ENCODE data around the gene THAP3. TPM values are rescaled to one million over a fixed set of nuclear protein-coding genes. Genes with fewer than 3 reads are reported as not detected.
A peak's percentile ranks its signal among the peaks of the same experiment; 100 is the strongest.

Gene THAP3
- total and polyA plus RNA-seq, 9 of the 15 experiments (the other 6 are each of a cell fraction or from before 2014, with no cell fraction given), result 1.9 to 31.2 (median 18.2) TPM

DNA sequence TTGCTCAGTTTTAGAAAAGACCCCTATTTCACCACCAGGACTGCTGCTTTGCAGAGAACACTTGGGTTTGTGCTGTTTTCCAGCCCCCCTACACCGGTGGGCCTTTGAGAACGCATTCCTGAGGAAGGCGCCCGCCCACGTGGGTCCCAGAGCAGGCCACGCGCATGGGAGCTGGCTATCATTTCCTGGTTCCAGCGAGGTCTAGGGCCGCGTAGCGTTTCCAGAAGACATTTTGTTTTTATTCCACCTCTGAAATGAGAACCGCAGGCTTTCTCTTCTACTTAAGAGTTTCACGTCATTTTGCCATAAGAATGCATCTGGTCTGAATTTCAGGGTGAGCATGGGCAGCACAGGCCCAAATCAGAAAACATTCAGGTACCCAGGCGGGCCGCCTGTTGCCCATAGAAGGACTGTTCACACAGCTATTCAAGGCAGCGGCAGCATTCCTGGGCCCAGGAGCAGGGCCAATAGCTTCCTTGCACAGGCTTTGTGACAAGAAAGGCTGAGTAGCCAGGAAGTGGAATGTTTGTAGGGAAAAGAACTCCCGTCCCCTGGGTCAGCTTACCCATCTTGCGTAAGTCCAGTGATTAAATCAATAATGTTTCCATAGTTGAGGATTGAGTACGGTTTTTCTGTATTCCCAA is 20.6 kb upstream of the THAP3 start (continued):
- TF ChIP-seq MTF1 (CRISPR knock-in tag; IDR thresholded peaks at IDR 0.05; ENCODE audit: borderline replicate concordance), result no peak; the same call in 1 of the 2 replicates
- no peak for TF ChIP-seq CHD4 (IDR thresholded peaks at IDR 0.05; ENCODE audit: insufficient read depth, insufficient replicate concordance, low read depth, low read length, poor library complexity, severe bottlenecking)
- no peak for TF ChIP-seq MAFF (IDR thresholded peaks at IDR 0.05; ENCODE audit: low read length)
- no peak for TF ChIP-seq ZNF165 (CRISPR knock-in tag; IDR thresholded peaks at IDR 0.05; ENCODE audit: borderline replicate concordance)
- no peak for TF ChIP-seq ELK1 (CRISPR knock-in tag; IDR thresholded peaks at IDR 0.05)
- TF ChIP-seq PHTF2 (CRISPR knock-in tag; IDR thresholded peaks at IDR 0.05), result no peak
- no peak for TF ChIP-seq NELFE (IDR thresholded peaks at IDR 0.05; ENCODE audit: insufficient read depth, insufficient read length)
- 0 out of 2 replicates have a peak, but pooled peaks have one; percentile 5 for TF ChIP-seq ZNF512 (tag; IDR thresholded peaks at IDR 0.05)
- no peak for TF ChIP-seq CBX2 (IDR thresholded peaks at IDR 0.05; ENCODE audit: insufficient read depth, low read length, poor library complexity, severe bottlenecking)
- TF ChIP-seq ATF1 (CRISPR knock-in tag; IDR thresholded peaks at IDR 0.05), result no peak
- peak; percentile 72 for TF ChIP-seq ATF1 (tag; IDR thresholded peaks at IDR 0.05)
- TF ChIP-seq SAFB2 (IDR thresholded peaks at IDR 0.05; ENCODE audit: borderline replicate concordance, low read depth, low read length, severe bottlenecking), result no peak
- no peak for TF ChIP-seq MEIS2 (IDR thresholded peaks at IDR 0.05; ENCODE audit: partially characterized antibody)
- no peak for TF ChIP-seq FIP1L1 (IDR thresholded peaks at IDR 0.05; ENCODE audit: low read depth, low read length, poor library complexity, severe bottlenecking)
- no peak for TF ChIP-seq SOX6 (IDR thresholded peaks at IDR 0.05)
- TF ChIP-seq TAF7 (tag; IDR thresholded peaks at IDR 0.05), result no peak
- TF ChIP-seq ZBTB1 (CRISPR knock-in tag; IDR thresholded peaks at IDR 0.05; ENCODE audit: borderline replicate concordance, low read depth), result peak; percentile 38; the same call in 1 of the 2 replicates
- peak; percentile 83 for TF ChIP-seq KDM5B (IDR thresholded peaks at IDR 0.05; ENCODE audit: insufficient replicate concordance, low read depth, low read length)
- TF ChIP-seq ZNF324 (CRISPR knock-in tag; IDR thresholded peaks at IDR 0.05), result no peak
- no peak; the same call in 1 of the 2 replicates for TF ChIP-seq MED1 (CRISPR knock-in tag; IDR thresholded peaks at IDR 0.05; ENCODE audit: borderline replicate concordance)
- TF ChIP-seq RFX5 (IDR thresholded peaks at IDR 0.05; ENCODE audit: low read depth, low read length), result no peak
- TF ChIP-seq, protein P1, sequence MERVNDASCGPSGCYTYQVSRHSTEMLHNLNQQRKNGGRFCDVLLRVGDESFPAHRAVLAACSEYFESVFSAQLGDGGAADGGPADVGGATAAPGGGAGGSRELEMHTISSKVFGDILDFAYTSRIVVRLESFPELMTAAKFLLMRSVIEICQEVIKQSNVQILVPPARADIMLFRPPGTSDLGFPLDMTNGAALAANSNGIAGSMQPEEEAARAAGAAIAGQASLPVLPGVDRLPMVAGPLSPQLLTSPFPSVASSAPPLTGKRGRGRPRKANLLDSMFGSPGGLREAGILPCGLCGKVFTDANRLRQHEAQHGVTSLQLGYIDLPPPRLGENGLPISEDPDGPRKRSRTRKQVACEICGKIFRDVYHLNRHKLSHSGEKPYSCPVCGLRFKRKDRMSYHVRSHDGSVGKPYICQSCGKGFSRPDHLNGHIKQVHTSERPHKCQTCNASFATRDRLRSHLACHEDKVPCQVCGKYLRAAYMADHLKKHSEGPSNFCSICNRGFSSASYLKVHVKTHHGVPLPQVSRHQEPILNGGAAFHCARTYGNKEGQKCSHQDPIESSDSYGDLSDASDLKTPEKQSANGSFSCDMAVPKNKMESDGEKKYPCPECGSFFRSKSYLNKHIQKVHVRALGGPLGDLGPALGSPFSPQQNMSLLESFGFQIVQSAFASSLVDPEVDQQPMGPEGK (CRISPR knock-in tag; IDR thresholded peaks at IDR 0.05; ENCODE audit: borderline replicate concordance), result no peak

Data from K562 (cell line).